Fibroblast of the aortic adventitia (primary cell): Measurements from ENCODE around the gene HSD17B1. TPM values are rescaled to one million over a fixed set of nuclear protein-coding genes. Genes with fewer than 3 reads are reported as not detected.
A peak's percentile ranks its signal among the peaks of the same experiment; 100 is the strongest.

Source experiments
- DNase-seq: peaks from one replicate; pipeline ENCODE4 v3.0.0-alpha.2; 2010; ENCODE audit warnings: low read depth
- H3K4me3 ChIP-seq: 2 replicates; pipeline ENCODE4 v1.5.1; 2011; ENCODE audit warnings: low read depth, mild to moderate bottlenecking, control low read depth, low read length, moderate library complexity
- CTCF ChIP-seq: IDR thresholded peaks from 2 replicates; pipeline ENCODE4 v1.5.1; 2011; ENCODE audit warnings: mild to moderate bottlenecking, low read length, control low read depth, inconsistent platforms; ENCODE audit not compliant: insufficient read depth
- total RNA-seq: library from RNA; depleted of rRNA; stranded (reverse); fragments of >200 nt; gene quantifications from 2 replicates; pipeline ENCODE4 v1.2.3, GENCODE V29; 2012; ENCODE audit warnings: low replicate concordance

The HSD17B1 gene
- total RNA-seq, 1 donor = 0.99 TPM

DNA sequence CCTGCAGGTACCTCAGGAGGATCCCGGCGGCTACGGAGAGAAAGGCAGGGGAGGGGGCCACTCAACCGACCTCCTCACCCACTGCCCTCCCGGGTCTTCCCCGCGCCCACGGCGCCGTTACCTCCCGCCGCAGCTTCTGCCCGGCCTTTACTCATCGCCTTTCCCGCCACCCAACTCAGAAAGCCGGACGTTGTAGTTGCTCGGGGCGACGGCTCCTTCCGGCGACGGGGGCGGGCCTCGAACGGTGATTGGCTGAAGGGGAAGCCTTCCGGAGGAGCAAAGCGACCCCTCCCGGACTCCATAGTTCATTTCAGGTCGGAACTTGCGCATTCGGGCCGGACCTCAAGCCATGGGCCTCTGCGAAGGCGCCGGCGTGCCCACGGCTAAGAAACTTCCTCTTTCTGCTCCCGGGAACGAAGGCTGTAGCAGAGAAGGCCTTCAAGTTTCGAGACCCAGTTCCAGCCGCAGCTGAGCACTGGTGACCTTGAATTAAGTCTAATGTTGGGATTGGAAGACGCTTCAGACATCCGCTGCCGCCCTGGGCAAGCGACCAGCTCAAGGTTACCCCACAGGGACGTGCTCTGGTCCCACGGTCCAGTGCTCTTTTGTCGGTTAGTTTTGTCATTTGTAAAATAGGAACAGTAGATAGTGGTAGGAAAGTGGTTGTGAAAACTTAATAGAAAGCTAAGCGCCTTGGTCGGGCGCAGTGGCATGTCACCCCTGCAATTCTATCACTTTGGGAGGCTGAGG lies 25.0 kb downstream of the HSD17B1 start, which contains the start of gene PSMC3IP:
Gene PSMC3IP, minus strand, starts transcription at position 198 of the 750 bp plus-strand sequence. Its CDS starts 43 bp downstream, at position 155.
- DNase-seq = peak; percentile 93
- peak; percentile 42 for TF ChIP-seq CTCF
- peak within 1 kb of the TSS; percentile 75 for H3K4me3 ChIP-seq

DNA sequence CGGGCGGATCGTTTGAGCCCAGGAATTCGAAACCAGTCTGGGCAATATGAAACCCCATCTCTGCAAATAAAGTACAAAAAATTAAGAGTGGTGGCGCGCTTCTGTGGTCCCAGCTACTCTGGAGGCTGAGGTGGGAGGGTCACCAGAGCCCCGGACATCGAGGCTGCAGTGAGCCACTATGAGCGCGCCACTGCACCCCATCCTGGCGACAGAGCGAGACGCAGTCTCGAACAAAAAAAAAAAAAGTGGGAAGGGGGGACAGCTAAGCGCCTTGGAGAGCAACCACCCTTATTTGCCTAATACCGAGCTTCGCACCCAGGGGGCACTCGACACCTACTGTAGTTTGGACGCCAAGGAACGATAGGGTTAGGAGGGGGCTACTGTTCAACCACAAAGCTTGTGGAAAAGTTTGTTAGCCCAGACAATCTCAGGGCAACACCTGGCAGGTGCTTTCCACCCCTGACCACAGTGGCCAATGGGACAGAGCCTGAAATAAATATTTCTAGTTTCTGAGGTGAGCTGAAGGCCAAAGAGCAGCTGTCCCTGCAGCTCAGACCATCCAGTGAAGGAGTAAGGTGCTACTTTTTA lies 25.7 kb downstream of the HSD17B1 start:
- DNase-seq = peak; percentile 77
- H3K4me3 ChIP-seq = peak overlapping the region; percentile 75
- TF ChIP-seq CTCF = peak; percentile 79

GRCh38 chr17:42579794-42580551 lies 27.2 kb downstream of the HSD17B1 start:
- no peak for TF ChIP-seq CTCF
- no peak overlapping the region for H3K4me3 ChIP-seq

GRCh38 chr17:42581744-42582270 lies 29.1 kb downstream of the HSD17B1 start:
- no peak for TF ChIP-seq CTCF
- DNase-seq = no peak
- no peak overlapping the region for H3K4me3 ChIP-seq

More at GRCh38 chr17:42579794-42580551, 27.2 kb downstream of the HSD17B1 start:
- DNase-seq = no peak

- H3K4me3 ChIP-seq = no peak overlapping the region
- DNase-seq = no peak
- TF ChIP-seq CTCF = no peak
These were observed 32.2 kb downstream of the HSD17B1 start for GRCh38 chr17:42584880-42585279.

DNA sequence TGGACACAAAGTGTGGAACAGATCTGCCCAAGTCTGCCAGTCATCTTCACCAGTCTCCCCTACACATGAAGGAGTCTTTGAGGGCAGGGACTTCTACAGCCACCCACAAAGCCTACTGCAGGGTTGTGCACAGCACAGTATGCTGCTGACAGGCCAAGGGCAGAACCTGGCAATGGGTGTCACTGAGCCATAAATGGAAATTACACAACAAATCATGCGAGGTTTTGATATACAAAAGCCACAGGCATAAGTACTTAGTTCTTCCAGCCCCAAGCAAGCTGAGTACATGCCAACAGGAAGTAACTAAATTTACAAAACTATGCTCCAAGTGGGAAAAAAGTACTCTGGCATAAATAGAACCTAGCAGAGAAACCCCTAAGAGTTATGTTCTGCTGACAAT lies 32.6 kb downstream of the HSD17B1 start:
- H3K4me3 ChIP-seq = no peak overlapping the region
- DNase-seq = no peak
- TF ChIP-seq CTCF = no peak
